BLaER1 treated with 17β-estradiol and CSF1 and Interleukin-3, amounts not matched to agents 10 nM and 100 nM (cell line): Measurements from ENCODE around the gene KRT9.
"Not testable (repeated sequence)": the region's sequence is repeated elsewhere in the genome, so short reads cannot be mapped to it uniquely, and the experiment has no call there.

Experiments
- H3K27ac ChIP-seq, 11 experiments: shearing (Covaris generic); formaldehyde crosslinking; 2 replicates each; pipeline ENCODE4 v1.8.1; 2022
- H3K27me3 ChIP-seq, 11 experiments: shearing (Covaris generic); formaldehyde crosslinking; 2 replicates each; pipeline ENCODE4 v1.8.1; 2022
- H3K36me3 ChIP-seq, 11 experiments: shearing (Covaris generic); formaldehyde crosslinking; 2 replicates each; pipeline ENCODE4 v1.8.1; 2022
- H3K4me1 ChIP-seq, 10 experiments: shearing (Covaris generic); formaldehyde crosslinking; 2 replicates each; pipeline ENCODE4 v1.8.1; 2022
- H3K4me2 ChIP-seq, 11 experiments: shearing (Covaris generic); formaldehyde crosslinking; 2 replicates each; pipeline ENCODE4 v1.8.1; 2022
- H3K4me3 ChIP-seq, 10 experiments: shearing (Covaris generic); formaldehyde crosslinking; 2 replicates each; pipeline ENCODE4 v1.8.1; 2022
- H3K9ac ChIP-seq, 11 experiments: shearing (Covaris generic); formaldehyde crosslinking; 2 replicates each; pipeline ENCODE4 v1.8.1; 2022
- H3K9me3 ChIP-seq, 11 experiments: shearing (Covaris generic); formaldehyde crosslinking; replicated peaks in 1 of 11; 2 replicates each; pipeline ENCODE4 v1.8.1; 2022
- H4K20me1 ChIP-seq, 11 experiments: shearing (Covaris generic); formaldehyde crosslinking; 2 replicates each; pipeline ENCODE4 v1.8.1; 2022
- Cebpa-rat ChIP-seq, 11 experiments: shearing (Covaris generic); IDR thresholded peaks; 2 replicates each; pipeline ENCODE4 v1.8.1; 2022

The KRT9 gene

DNA sequence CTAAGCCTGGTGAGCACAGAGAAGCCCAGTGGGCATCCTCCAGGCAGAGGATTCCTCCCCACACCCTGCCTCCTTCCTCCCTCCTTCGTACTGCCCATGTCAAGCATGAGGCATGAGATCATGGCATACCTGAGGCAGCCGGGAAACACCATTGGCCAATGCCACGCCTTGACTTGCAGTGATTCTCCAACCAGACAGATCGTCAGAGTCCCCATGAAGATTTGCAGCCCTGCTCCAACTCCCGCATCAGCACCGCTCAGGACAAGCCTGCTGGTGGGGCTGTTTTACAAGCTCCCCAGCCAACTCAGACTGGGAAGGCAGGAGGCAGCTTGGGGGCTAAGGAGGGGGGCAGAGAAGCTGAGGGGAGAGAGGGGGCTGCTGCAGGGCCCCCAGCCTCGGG is 43.6 kb upstream of the KRT9 start:
- H3K9ac ChIP-seq, result no peak overlapping the region
- H3K27me3 ChIP-seq, result no peaks in the 10 kb centered on the region
- TF ChIP-seq Cebpa-rat (IDR thresholded peaks at IDR 0.05), result no peak
- H3K4me2 ChIP-seq, result no peak overlapping the region
- H3K4me1 ChIP-seq, result peaks cover 0 to 18% (median 9%) of the 10 kb centered on the region in 10 experiments; a peak in 11 of 20 replicates
- H4K20me1 ChIP-seq, result no peaks in the 10 kb centered on the region; a peak in 1 of 22 replicates
- no peak overlapping the region for H3K27ac ChIP-seq
- no peaks in the 10 kb centered on the region for H3K9me3 ChIP-seq
- no peak overlapping the region for H3K4me3 ChIP-seq
- no peaks in the 10 kb centered on the region for H3K36me3 ChIP-seq

DNA sequence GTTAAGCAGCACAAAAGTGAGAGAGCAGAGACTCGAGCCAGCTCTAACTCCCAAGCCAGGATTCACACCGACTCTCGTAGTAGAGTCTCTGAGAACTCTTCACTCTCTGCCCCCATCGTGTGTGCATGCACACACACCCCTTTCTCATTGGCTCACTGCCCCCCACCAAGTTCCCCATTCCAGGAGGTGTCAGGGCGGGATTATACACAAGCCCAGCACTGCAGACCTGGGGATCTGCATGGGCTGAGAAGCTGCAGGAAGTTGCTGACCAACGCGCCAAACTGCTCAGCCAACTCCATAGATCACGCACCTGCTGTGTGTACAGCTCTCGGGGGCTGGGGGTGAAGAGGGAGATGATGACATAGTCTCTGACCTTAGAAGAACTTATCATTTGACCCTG is 42.9 kb upstream of the KRT9 start:
- not testable (repeated sequence) for H3K27ac ChIP-seq, H3K9ac ChIP-seq, H3K27me3 ChIP-seq, H3K36me3 ChIP-seq, H3K9me3 ChIP-seq, H3K4me2 ChIP-seq, H3K4me3 ChIP-seq, H4K20me1 ChIP-seq
- peaks cover 0 to 19% (median 10%) of the 10 kb centered on the region in 10 experiments; a peak in 12 of 20 replicates for H3K4me1 ChIP-seq

DNA sequence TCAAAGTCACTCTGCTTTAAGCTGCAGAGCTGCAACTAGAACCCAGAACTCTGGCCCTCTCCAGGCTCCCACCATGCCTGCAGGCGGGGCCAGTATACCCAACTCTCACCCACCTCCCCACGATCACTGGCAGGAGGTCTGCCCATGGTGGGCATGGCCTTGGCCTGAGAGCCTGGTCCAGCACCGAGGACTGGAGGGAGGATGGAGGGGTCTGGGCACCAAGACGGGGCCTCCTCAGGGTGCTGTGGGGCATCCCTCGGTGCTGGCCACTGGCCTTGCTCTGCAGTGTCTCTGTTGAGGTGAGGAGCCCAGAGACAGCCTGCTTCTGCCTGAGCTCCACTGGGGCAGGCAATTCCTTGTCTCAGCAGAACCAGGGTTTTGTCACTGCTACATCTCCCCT is 42.2 kb upstream of the KRT9 start:
- no peak overlapping the region for H3K9ac ChIP-seq
- H3K4me1 ChIP-seq, result peaks cover 0 to 26% (median 17%) of the 10 kb centered on the region in 10 experiments; a peak in 14 of 20 replicates
- no peaks in the 10 kb centered on the region for H4K20me1 ChIP-seq
- H3K36me3 ChIP-seq, result no peaks in the 10 kb centered on the region
- no peaks in the 10 kb centered on the region for H3K27me3 ChIP-seq
- H3K4me2 ChIP-seq, result no peak overlapping the region
- H3K4me3 ChIP-seq, result no peak overlapping the region
- no peaks in the 10 kb centered on the region for H3K9me3 ChIP-seq
- H3K27ac ChIP-seq, result no peak overlapping the region
- no peak for TF ChIP-seq Cebpa-rat (IDR thresholded peaks at IDR 0.05)

DNA sequence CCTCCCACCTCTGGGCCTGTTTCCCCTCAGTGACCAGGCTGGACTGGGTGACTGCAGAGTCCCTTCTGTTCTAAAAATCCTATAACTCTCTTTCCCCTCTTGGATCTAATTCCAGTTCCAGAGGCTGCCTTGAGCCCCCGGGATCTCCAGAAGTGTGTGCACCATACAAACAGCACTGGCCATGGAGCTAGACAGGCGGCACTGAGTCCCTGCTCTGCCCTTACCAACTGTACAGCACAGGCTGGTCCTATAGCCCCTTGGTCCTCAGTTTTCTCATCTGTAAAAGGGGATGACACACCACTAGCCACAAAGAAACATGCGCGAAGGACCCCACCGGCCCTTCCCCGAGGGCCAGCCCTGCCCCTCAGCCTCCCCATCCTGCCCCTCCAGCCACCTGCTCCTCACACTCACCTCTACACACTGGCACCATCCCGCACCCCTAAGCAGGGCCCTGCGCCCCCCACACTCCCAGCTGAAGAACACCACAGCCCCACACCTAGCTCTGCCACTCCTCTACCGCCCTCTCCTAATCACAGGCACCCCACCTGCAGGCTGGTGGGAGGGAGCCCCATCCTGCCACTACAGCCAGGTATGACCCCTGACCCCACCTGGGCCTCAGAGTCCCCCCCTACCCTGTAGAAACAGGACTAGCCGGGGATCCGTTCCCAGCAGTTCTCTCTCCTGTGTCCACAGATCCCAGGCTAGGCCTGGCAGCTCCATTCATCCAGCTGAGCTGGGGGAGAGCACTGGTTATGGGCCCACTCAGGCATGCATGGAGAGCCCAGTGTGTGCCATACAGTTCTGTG is 41.6 kb upstream of the KRT9 start:
- Histone ChIP-seq H3K27me3 (no peaks in the 10 kb centered on the region), H3K36me3 (no peaks in the 10 kb centered on the region), H3K9me3 (no peaks in the 10 kb centered on the region), H3K27ac (no peak overlapping the region), H3K4me2 (no peak overlapping the region), H3K9ac (no peak overlapping the region), H4K20me1 (no peaks in the 10 kb centered on the region), H3K4me3 (no peak overlapping the region), H3K4me1 (peaks cover 0 to 32% (median 23%) of the 10 kb centered on the region in 10 experiments; a peak in 14 of 20 replicates)
- no peak for TF ChIP-seq Cebpa-rat (IDR thresholded peaks at IDR 0.05)

DNA sequence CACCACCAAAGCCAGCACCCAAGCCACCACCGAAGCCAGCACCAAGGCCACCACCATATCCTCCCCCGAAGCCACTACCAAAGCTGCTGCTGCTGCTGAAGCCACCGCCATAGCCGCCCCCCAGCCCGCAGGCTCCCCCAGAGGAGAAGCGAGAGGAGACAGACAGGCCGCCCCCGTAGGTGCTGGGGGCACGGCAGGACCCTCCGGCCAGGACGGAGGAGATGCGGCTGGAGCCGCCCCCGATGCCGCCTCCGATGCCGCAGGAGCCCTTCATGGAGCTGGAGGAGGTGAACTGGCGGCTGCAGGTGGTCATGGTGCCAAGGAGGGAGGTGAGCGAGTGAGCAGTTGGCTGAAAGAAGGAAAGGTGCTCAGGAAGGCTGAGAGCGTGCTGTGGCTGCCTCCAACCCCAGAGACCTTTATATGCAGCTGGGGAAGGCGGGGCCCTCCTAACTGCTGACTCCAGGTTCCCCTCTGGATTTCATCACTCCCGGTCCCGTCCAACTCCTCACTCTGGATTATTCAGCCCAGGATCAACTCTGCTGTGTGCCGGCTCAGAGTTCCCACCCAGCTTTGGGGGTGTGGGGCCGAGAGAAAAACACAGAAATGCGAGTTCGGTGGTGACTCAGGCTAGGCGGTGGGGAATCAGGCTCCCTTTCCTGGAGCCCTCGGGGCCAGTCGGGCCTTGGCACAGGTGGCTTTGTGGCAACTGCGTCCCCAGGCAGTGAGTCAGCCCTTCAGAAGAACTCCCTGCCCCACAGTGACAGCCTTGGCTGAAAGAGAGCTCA is 40.7 kb upstream of the KRT9 start, which contains the start of gene KRT16:
Gene KRT16 (minus strand): TSS at position 392 of the 785 bp plus-strand sequence. CDS start 79 bp downstream, at position 313.
- not testable (repeated sequence) for H3K9ac ChIP-seq, H3K9me3 ChIP-seq, H3K27ac ChIP-seq, H3K36me3 ChIP-seq, H3K4me3 ChIP-seq, H4K20me1 ChIP-seq, H3K27me3 ChIP-seq
- H3K4me2 ChIP-seq, result 0 out of 22 replicates have a peak within 1 kb of the TSS, but pooled peaks of 1 of the 11 experiments have one; percentile 5
- H3K4me1 ChIP-seq, result peaks cover 0 to 34% (median 25%) of the 10 kb centered on the region in 10 experiments; a peak in 14 of 20 replicates

DNA sequence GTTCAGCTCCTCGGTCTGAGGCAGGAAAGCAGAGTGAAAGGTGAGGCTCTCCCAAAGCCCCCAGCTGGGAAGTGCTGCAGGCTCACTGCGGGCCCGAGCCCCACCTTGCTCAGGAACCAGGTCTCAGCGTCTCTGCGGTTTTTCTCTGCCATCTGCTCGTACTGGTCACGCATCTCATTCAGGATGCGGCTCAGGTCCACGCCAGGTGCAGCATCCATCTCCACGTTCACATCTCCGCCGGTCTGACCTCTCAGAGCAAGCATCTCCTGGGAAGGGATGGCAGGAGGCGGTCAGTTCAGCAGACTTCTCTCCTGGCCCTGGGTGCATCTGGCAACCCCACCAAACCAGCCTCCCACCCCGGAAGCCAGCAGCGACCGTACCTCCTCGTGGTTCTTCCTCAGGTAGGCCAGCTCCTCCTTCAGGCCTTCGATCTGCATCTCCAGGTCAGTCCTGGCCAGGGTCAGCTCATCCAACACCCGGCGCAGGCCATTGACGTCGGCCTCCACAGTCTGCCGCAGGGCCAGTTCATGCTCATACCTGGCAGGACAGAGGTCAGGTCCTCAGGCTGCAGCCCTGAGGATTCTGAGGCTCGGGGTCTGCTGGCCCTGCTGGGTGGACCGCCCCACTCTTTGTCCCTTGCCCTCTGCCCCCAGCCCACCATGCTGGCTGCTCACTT is 39.2 kb upstream of the KRT9 start:
- no peak overlapping the region for H3K9ac ChIP-seq
- H3K4me2 ChIP-seq, result no peak overlapping the region
- no peaks in the 10 kb centered on the region for H3K27me3 ChIP-seq
- peaks cover 18 to 19% (median 19%) of the 10 kb centered on the region in 11 experiments for H3K9me3 ChIP-seq
- no peak overlapping the region for H3K27ac ChIP-seq
- no peak overlapping the region for H3K4me3 ChIP-seq
- no peaks in the 10 kb centered on the region for H3K36me3 ChIP-seq
- peaks cover 0 to 23% (median 16%) of the 10 kb centered on the region in 10 experiments; a peak in 14 of 20 replicates for H3K4me1 ChIP-seq
- H4K20me1 ChIP-seq, result no peaks in the 10 kb centered on the region
- no peak for TF ChIP-seq Cebpa-rat (IDR thresholded peaks at IDR 0.05)

DNA sequence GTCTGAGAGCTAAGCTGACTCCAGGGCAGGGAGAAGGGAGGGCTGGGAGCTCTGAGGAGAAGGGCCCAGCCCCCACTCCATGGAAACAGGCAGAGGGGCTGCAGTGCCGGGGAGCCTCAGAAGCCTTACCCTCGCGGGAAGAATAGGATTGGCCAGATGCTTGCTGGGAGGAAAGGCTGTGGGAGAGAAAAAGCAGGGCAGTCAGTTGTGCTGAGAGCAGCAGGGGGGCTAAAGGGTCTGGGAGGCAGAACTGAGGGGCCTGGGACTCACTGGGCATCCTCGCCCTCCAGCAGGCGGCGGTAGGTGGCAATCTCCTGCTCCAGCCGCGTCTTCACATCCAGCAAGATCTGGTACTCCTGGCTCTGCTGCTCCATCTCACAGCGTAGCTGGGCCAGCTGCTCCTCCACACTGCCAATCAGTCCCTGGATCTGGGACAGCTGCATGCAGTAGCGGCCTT is 38.2 kb upstream of the KRT9 start:
- H3K9me3 ChIP-seq, result peaks cover 26 to 29% (median 28%) of the 10 kb centered on the region in 11 experiments
- not testable (repeated sequence) for H3K27ac ChIP-seq, H4K20me1 ChIP-seq, H3K36me3 ChIP-seq, H3K4me3 ChIP-seq, H3K9ac ChIP-seq, H3K27me3 ChIP-seq
- H3K4me2 ChIP-seq, result peak overlapping the region in 3 of 11 experiments; percentile 50 to 67 (median 57); a peak in 3 of 22 replicates
- H3K4me1 ChIP-seq, result peaks cover 0 to 19% (median 15%) of the 10 kb centered on the region in 10 experiments; a peak in 14 of 20 replicates

DNA sequence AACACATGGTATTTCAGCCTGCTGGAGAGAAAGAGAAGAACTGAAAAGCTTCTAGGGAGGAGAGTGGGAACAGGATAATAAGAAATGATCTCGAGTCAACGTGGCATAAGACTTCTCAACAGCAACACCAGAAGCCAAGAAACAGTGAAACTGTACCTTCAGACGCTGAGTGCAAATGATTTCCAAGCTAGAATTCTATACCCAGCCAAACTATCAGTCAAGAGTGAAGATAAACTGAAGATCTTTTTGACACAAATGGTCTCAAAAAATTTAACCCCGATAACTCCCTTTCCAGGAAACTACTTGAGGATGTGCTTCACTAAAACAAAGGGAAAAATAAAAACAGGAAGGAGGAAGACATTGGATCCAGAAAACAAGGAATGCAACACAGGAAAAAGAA is 35.1 kb upstream of the KRT9 start:
- H3K27ac ChIP-seq, H3K4me2 ChIP-seq, H3K27me3 ChIP-seq, H4K20me1 ChIP-seq, H3K4me3 ChIP-seq, H3K9ac ChIP-seq, H3K36me3 ChIP-seq: not testable (repeated sequence)
- H3K4me1 ChIP-seq, result peaks cover 0 to 18% (median 15%) of the 10 kb centered on the region in 10 experiments; a peak in 14 of 20 replicates
- H3K9me3 ChIP-seq, result peaks cover 26 to 30% (median 28%) of the 10 kb centered on the region in 11 experiments

DNA sequence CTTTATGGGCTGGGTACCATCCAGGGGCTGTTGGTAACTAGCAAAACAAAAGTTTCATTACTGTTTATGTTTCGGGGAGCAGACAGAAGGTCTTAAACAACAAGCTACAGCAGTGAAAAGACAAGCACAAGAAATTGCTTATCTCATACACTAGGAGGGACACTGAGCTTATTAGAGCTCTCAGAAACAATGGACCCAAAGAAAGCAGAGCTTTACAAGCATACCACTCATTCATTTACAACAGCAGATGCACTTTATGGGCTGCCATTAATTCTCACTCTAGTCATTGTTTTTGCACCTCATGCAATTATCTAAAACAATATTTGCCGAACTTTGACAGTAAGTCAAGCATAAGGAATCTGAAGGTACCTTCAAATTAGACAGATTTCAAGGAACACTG is 30.7 kb upstream of the KRT9 start:
- Histone ChIP-seq H4K20me1 (no peaks in the 10 kb centered on the region), H3K36me3 (no peaks in the 10 kb centered on the region), H3K4me2 (no peak overlapping the region), H3K4me3 (no peak overlapping the region), H3K4me1 (no peaks in the 10 kb centered on the region), H3K27ac (no peak overlapping the region), H3K27me3 (no peaks in the 10 kb centered on the region), H3K9me3 (peaks cover 23 to 26% (median 24%) of the 10 kb centered on the region in 11 experiments), H3K9ac (no peak overlapping the region)
- no peak for TF ChIP-seq Cebpa-rat (IDR thresholded peaks at IDR 0.05)
